Naive B cell (primary cell): ENCODE data around the gene OR51G2. TPM values are rescaled to one million over a fixed set of nuclear protein-coding genes. Genes with fewer than 3 reads are reported as not detected.

Experiments
- polyA plus RNA-seq, 6 donors: library from polyadenylated mRNA; unstranded; fragments of 300-500 nt; fragmentation: Illumina TruSeq; gene quantifications; one replicate each; pipeline ENCODE4 v1.2.3, GENCODE V29; 2021; ENCODE audit warnings: low read depth in 6 of 6

The OR51G2 gene
- polyA plus RNA-seq, 6 donors from 2014 or later = not detected

Other genes with a start within 250 kb of the OR51G2 start
- gene OR51E2, start 221.5 kb downstream of the OR51G2 start, polyA plus RNA-seq = not detected
- gene MMP26, start 214.6 kb downstream of the OR51G2 start, polyA plus RNA-seq = not detected
- not detected for gene OR51F1, start 149.4 kb downstream of the OR51G2 start, polyA plus RNA-seq
- not detected for gene OR52R1, start 115.0 kb downstream of the OR51G2 start, polyA plus RNA-seq
- not detected for gene OR51F2, start 98.0 kb downstream of the OR51G2 start, polyA plus RNA-seq
- not detected for gene OR51S1, start 70.1 kb downstream of the OR51G2 start, polyA plus RNA-seq
- gene OR51T1, start 37.5 kb downstream of the OR51G2 start, polyA plus RNA-seq = not detected
- not detected for gene OR51A7, start 15.6 kb downstream of the OR51G2 start, polyA plus RNA-seq
- gene OR51G1, start 5.0 kb upstream of the OR51G2 start, polyA plus RNA-seq = not detected
- gene OR51A4, start 28.3 kb upstream of the OR51G2 start, polyA plus RNA-seq = not detected
- not detected for gene OR51A2, start 36.4 kb upstream of the OR51G2 start, polyA plus RNA-seq
- not detected for gene OR51L1, start 75.5 kb upstream of the OR51G2 start, polyA plus RNA-seq
- gene OR52J3, start 127.2 kb upstream of the OR51G2 start, polyA plus RNA-seq = not detected
- not detected for gene OR52E2, start 140.3 kb upstream of the OR51G2 start, polyA plus RNA-seq
- gene OR52E1, start 150.2 kb upstream of the OR51G2 start, polyA plus RNA-seq = not detected
- gene OR52A5, start 219.0 kb upstream of the OR51G2 start, polyA plus RNA-seq = not detected
- gene OR52A1, start 235.4 kb upstream of the OR51G2 start, polyA plus RNA-seq = not detected